ENCODE data around the gene ATP8B4.
A peak's percentile ranks its signal among the peaks of the same experiment; 100 is the strongest.

Gene ATP8B4

GRCh38 chr15:50124631-50125030 lies 5.6 kb upstream of the ATP8B4 start:
- Mint-ChIP-seq H3K27me3 (no peaks in the 10 kb centered on the region), H3K9me3 (peaks cover 4% of the 10 kb centered on the region), H3K36me3 (no peaks in the 10 kb centered on the region), H3K4me3 (no peak overlapping the region), H3K27ac (no peak overlapping the region), H3K4me1 (no peaks in the 10 kb centered on the region)
- ATAC-seq = no peak

GRCh38 chr15:50123861-50124557 lies 5.0 kb upstream of the ATP8B4 start:
- no peaks in the 10 kb centered on the region for H3K27me3 Mint-ChIP-seq
- peaks cover 4% of the 10 kb centered on the region for H3K9me3 Mint-ChIP-seq
- no peak for ATAC-seq
- H3K4me1 Mint-ChIP-seq = peaks cover 4% of the 10 kb centered on the region
- H3K27ac Mint-ChIP-seq = no peak overlapping the region
- no peaks in the 10 kb centered on the region for H3K36me3 Mint-ChIP-seq
- no peak overlapping the region for H3K4me3 Mint-ChIP-seq

GRCh38 chr15:50120729-50121128 lies 1.7 kb upstream of the ATP8B4 start:
- Mint-ChIP-seq H3K36me3 (no peaks in the 10 kb centered on the region), H3K9me3 (peaks cover 4% of the 10 kb centered on the region), H3K27me3 (peaks cover 9% of the 10 kb centered on the region), H3K4me3 (no peak overlapping the region), H3K27ac (no peak overlapping the region), H3K4me1 (peaks cover 11% of the 10 kb centered on the region)
- no peak for ATAC-seq

- Mint-ChIP-seq H3K27me3 (peaks cover 20% of the 10 kb centered on the region), H3K36me3 (no peaks in the 10 kb centered on the region), H3K9me3 (no peaks in the 10 kb centered on the region), H3K27ac (no peak overlapping the region), H3K4me1 (peaks cover 27% of the 10 kb centered on the region), H3K4me3 (no peak overlapping the region)
- ATAC-seq = no peak
These were observed 1.5 kb downstream of the ATP8B4 start for GRCh38 chr15:50117431-50118027.

- no peak overlapping the region for H3K4me3 Mint-ChIP-seq
- H3K36me3 Mint-ChIP-seq = no peaks in the 10 kb centered on the region
- no peak overlapping the region for H3K27ac Mint-ChIP-seq
These were observed 2.6 kb downstream of the ATP8B4 start for GRCh38 chr15:50116477-50116876.

GRCh38 chr15:50113992-50114780 lies 4.8 kb downstream of the ATP8B4 start:
- no peak for ATAC-seq
- H3K4me1 Mint-ChIP-seq = peaks cover 29% of the 10 kb centered on the region
- H3K9me3 Mint-ChIP-seq = no peaks in the 10 kb centered on the region
- peaks cover 24% of the 10 kb centered on the region for H3K27me3 Mint-ChIP-seq
- no peak overlapping the region for H3K4me3 Mint-ChIP-seq
- H3K36me3 Mint-ChIP-seq = no peaks in the 10 kb centered on the region
- no peak overlapping the region for H3K27ac Mint-ChIP-seq

More at GRCh38 chr15:50116477-50116876, 2.6 kb downstream of the ATP8B4 start:
- Mint-ChIP-seq H3K27me3 (peaks cover 24% of the 10 kb centered on the region), H3K9me3 (no peaks in the 10 kb centered on the region), H3K4me1 (peaks cover 28% of the 10 kb centered on the region)
- peak; percentile 46 for ATAC-seq

GRCh38 chr15:50113187-50113505 lies 5.9 kb downstream of the ATP8B4 start:
- peak; percentile 62 for ATAC-seq
- no peaks in the 10 kb centered on the region for H3K36me3 Mint-ChIP-seq
- peaks cover 31% of the 10 kb centered on the region for H3K4me1 Mint-ChIP-seq
- H3K27ac Mint-ChIP-seq = peak overlapping the region; percentile 57
- H3K27me3 Mint-ChIP-seq = peaks cover 24% of the 10 kb centered on the region
- no peak overlapping the region for H3K4me3 Mint-ChIP-seq
- no peaks in the 10 kb centered on the region for H3K9me3 Mint-ChIP-seq

GRCh38 chr15:50112488-50113186 lies 6.4 kb downstream of the ATP8B4 start:
- peak overlapping the region; percentile 57 for H3K27ac Mint-ChIP-seq
- no peak for ATAC-seq
- peaks cover 24% of the 10 kb centered on the region for H3K27me3 Mint-ChIP-seq
- no peak overlapping the region for H3K4me3 Mint-ChIP-seq
- no peaks in the 10 kb centered on the region for H3K9me3 Mint-ChIP-seq
- no peaks in the 10 kb centered on the region for H3K36me3 Mint-ChIP-seq
- peaks cover 36% of the 10 kb centered on the region for H3K4me1 Mint-ChIP-seq

- Mint-ChIP-seq H3K4me3 (no peak overlapping the region), H3K27ac (no peak overlapping the region), H3K9me3 (no peaks in the 10 kb centered on the region), H3K4me1 (peaks cover 40% of the 10 kb centered on the region), H3K36me3 (no peaks in the 10 kb centered on the region), H3K27me3 (peaks cover 10% of the 10 kb centered on the region)
- no peak for ATAC-seq
These were observed 8.7 kb downstream of the ATP8B4 start for GRCh38 chr15:50110285-50110684.

- ATAC-seq = no peak
- H3K36me3 Mint-ChIP-seq = no peaks in the 10 kb centered on the region
- no peaks in the 10 kb centered on the region for H3K9me3 Mint-ChIP-seq
- peak overlapping the region; percentile 67 for H3K27ac Mint-ChIP-seq
- H3K27me3 Mint-ChIP-seq = peaks cover 10% of the 10 kb centered on the region
- peaks cover 36% of the 10 kb centered on the region for H3K4me1 Mint-ChIP-seq
- H3K4me3 Mint-ChIP-seq = no peak overlapping the region
These were observed 9.7 kb downstream of the ATP8B4 start for GRCh38 chr15:50109076-50109987.

GRCh38 chr15:50108461-50108860 lies 10.6 kb downstream of the ATP8B4 start:
- H3K27ac Mint-ChIP-seq = peak overlapping the region; percentile 67
- peaks cover 3% of the 10 kb centered on the region for H3K9me3 Mint-ChIP-seq
- H3K4me3 Mint-ChIP-seq = peak overlapping the region; percentile 1
- H3K36me3 Mint-ChIP-seq = no peaks in the 10 kb centered on the region
- ATAC-seq = no peak
- H3K27me3 Mint-ChIP-seq = peaks cover 10% of the 10 kb centered on the region
- H3K4me1 Mint-ChIP-seq = peaks cover 33% of the 10 kb centered on the region

- ATAC-seq = peak; percentile 96
- Mint-ChIP-seq H3K9me3 (peaks cover 8% of the 10 kb centered on the region), H3K27me3 (peaks cover 7% of the 10 kb centered on the region), H3K27ac (peak overlapping the region; percentile 67), H3K36me3 (no peaks in the 10 kb centered on the region), H3K4me3 (no peak overlapping the region), H3K4me1 (peaks cover 26% of the 10 kb centered on the region)
These were observed 11.2 kb downstream of the ATP8B4 start for GRCh38 chr15:50107591-50108408.

- Mint-ChIP-seq H3K36me3 (no peaks in the 10 kb centered on the region), H3K4me3 (no peak overlapping the region), H3K27ac (peak overlapping the region; percentile 67), H3K27me3 (peaks cover under 1% of the 10 kb centered on the region), H3K9me3 (peaks cover 14% of the 10 kb centered on the region), H3K4me1 (peaks cover 22% of the 10 kb centered on the region)
- ATAC-seq = no peak
These were observed 11.9 kb downstream of the ATP8B4 start for GRCh38 chr15:50107157-50107556.

GRCh38 chr15:50106457-50106856 lies 12.6 kb downstream of the ATP8B4 start:
- Mint-ChIP-seq H3K27ac (no peak overlapping the region), H3K4me3 (no peak overlapping the region), H3K4me1 (peaks cover 22% of the 10 kb centered on the region), H3K36me3 (no peaks in the 10 kb centered on the region), H3K9me3 (peaks cover 17% of the 10 kb centered on the region), H3K27me3 (no peaks in the 10 kb centered on the region)
- ATAC-seq = no peak

All from stimulated activated memory B cell treated with anti-CD40 and anti-IgM and Interleukin-4, amounts not matched to agents 10 μg/mL and 1 μg/mL and 100 μg/mL, for 72 hours (primary cell).